Stimulated activated CD4-positive, alpha-beta T cell treated with anti-CD3 and anti-CD28 coated beads, Interleukin-12 subunit alpha, Interleukin-12 subunit beta, amount 100 ng/mL, for 48 hours (primary cell): ENCODE results near the gene NFIA.

Source experiments
- DNase-seq, 3 donors: peaks; one replicate each; pipeline ENCODE4 v3.0.0-alpha.2; 2020; ENCODE audit warnings: low read depth in 2 of 3, low spot score in 1 of 3

NFIA gene

GRCh38 chr1:61322769-61323168, 240.4 kb downstream of the NFIA start:
- no peak for DNase-seq

GRCh38 chr1:61323681-61324328, 241.4 kb downstream of the NFIA start:
- no peak for DNase-seq

GRCh38 chr1:61326713-61327112, 244.4 kb downstream of the NFIA start:
- no peak for DNase-seq

- DNase-seq, result no peak
These were observed 245.1 kb downstream of the NFIA start for GRCh38 chr1:61327436-61327835.

GRCh38 chr1:61329556-61329955, 247.2 kb downstream of the NFIA start:
- DNase-seq, result no peak

- DNase-seq, result no peak
These were observed 247.7 kb downstream of the NFIA start for GRCh38 chr1:61330018-61330417.

- no peak for DNase-seq
These were observed 248.2 kb downstream of the NFIA start for GRCh38 chr1:61330571-61330970.

- DNase-seq, result peak in 1 of 3 donors; percentile 20
These were observed 249.9 kb downstream of the NFIA start for GRCh38 chr1:61332196-61332753.

GRCh38 chr1:61332796-61333195, 250.4 kb downstream of the NFIA start:
- DNase-seq, result no peak

GRCh38 chr1:61334718-61335589, 252.6 kb downstream of the NFIA start:
- no peak for DNase-seq

- no peak for DNase-seq
These were observed 254.7 kb downstream of the NFIA start for GRCh38 chr1:61337037-61337436.

- DNase-seq, result no peak
These were observed 255.1 kb downstream of the NFIA start for GRCh38 chr1:61337441-61337951.

- DNase-seq, result no peak
These were observed 255.9 kb downstream of the NFIA start for GRCh38 chr1:61337981-61338848.

GRCh38 chr1:61338899-61339298, 256.5 kb downstream of the NFIA start:
- DNase-seq, result no peak

- DNase-seq, result no peak
These were observed 259.1 kb downstream of the NFIA start for GRCh38 chr1:61341426-61341825.

GRCh38 chr1:61343734-61344420, 261.5 kb downstream of the NFIA start:
- no peak for DNase-seq

- DNase-seq, result no peak
These were observed 262.3 kb downstream of the NFIA start for GRCh38 chr1:61344696-61345095.

- no peak for DNase-seq
These were observed 265.8 kb downstream of the NFIA start for GRCh38 chr1:61348025-61348665.

- no peak for DNase-seq
These were observed 270.6 kb downstream of the NFIA start for GRCh38 chr1:61352845-61353435.
